HG03565 (cell line): ENCODE results near the gene NKD2.
"Not testable (repeated sequence)": the region's sequence is repeated elsewhere in the genome, so short reads cannot be mapped to it uniquely, and the experiment has no call there.

Experiments used
- ATAC-seq: cut with Tn5 transposase; IDR thresholded peaks from one replicate; pipeline ENCODE4 v1.9.1; 2021; ENCODE audit warnings: mild to moderate bottlenecking, moderate library complexity; ENCODE audit not compliant: unreplicated experiment

The NKD2 gene

GRCh38 chr5:1066676-1067075 lies 58.1 kb downstream of the NKD2 start:
- ATAC-seq: no peak

- no peak for ATAC-seq
Observed at GRCh38 chr5:1067141-1068121, 58.8 kb downstream of the NKD2 start.

GRCh38 chr5:1068204-1068894 lies 59.7 kb downstream of the NKD2 start:
- no peak for ATAC-seq

- ATAC-seq: no peak
Observed at GRCh38 chr5:1068895-1069719, 60.5 kb downstream of the NKD2 start.

GRCh38 chr5:1069720-1070088 lies 61.1 kb downstream of the NKD2 start:
- ATAC-seq: no peak

GRCh38 chr5:1073239-1074102 lies 64.9 kb downstream of the NKD2 start:
- no peak for ATAC-seq

- ATAC-seq: no peak
Observed at GRCh38 chr5:1074226-1074625, 65.6 kb downstream of the NKD2 start.

GRCh38 chr5:1074816-1075554 lies 66.4 kb downstream of the NKD2 start:
- no peak for ATAC-seq

- no peak for ATAC-seq
Observed at GRCh38 chr5:1075555-1075881, 66.9 kb downstream of the NKD2 start.

- no peak for ATAC-seq
Observed at GRCh38 chr5:1075931-1076330, 67.3 kb downstream of the NKD2 start.

GRCh38 chr5:1076406-1076805 lies 67.8 kb downstream of the NKD2 start:
- ATAC-seq: no peak

- no peak for ATAC-seq
Observed at GRCh38 chr5:1077026-1077425, 68.4 kb downstream of the NKD2 start.

- no peak for ATAC-seq
Observed at GRCh38 chr5:1077491-1078020, 69.0 kb downstream of the NKD2 start.

- no peak for ATAC-seq
Observed at GRCh38 chr5:1078206-1078605, 69.6 kb downstream of the NKD2 start.

GRCh38 chr5:1078851-1079250 lies 70.2 kb downstream of the NKD2 start:
- no peak for ATAC-seq

- ATAC-seq: no peak
Observed at GRCh38 chr5:1079486-1079885, 70.9 kb downstream of the NKD2 start.

- no peak for ATAC-seq
Observed at GRCh38 chr5:1079961-1080360, 71.4 kb downstream of the NKD2 start.

GRCh38 chr5:1080432-1080831 lies 71.8 kb downstream of the NKD2 start:
- ATAC-seq: no peak

- ATAC-seq: no peak
Observed at GRCh38 chr5:1081519-1081918, 72.9 kb downstream of the NKD2 start.

- ATAC-seq: not testable (repeated sequence)
Observed at GRCh38 chr5:1083026-1083425, 74.4 kb downstream of the NKD2 start.
